Measurements from ENCODE around the gene DUOXA2. TPM values are rescaled to one million over a fixed set of nuclear protein-coding genes. Genes with fewer than 3 reads are reported as not detected.

The DUOXA2 gene
- total and polyA plus RNA-seq, 3 donors from 2014 or later: 0.31 to 0.39 (median 0.36) TPM

- WGBS, 2 donors: 74 to 81% methylated on average over 9 of the region's 9 CpGs
- intact Hi-C loops (cut with DNase I; ENCODE audit: low total_unique reads): no loop called here
- TF ChIP-seq POLR2A (IDR thresholded peaks at IDR 0.05): no peak
- TF ChIP-seq, protein P1, sequence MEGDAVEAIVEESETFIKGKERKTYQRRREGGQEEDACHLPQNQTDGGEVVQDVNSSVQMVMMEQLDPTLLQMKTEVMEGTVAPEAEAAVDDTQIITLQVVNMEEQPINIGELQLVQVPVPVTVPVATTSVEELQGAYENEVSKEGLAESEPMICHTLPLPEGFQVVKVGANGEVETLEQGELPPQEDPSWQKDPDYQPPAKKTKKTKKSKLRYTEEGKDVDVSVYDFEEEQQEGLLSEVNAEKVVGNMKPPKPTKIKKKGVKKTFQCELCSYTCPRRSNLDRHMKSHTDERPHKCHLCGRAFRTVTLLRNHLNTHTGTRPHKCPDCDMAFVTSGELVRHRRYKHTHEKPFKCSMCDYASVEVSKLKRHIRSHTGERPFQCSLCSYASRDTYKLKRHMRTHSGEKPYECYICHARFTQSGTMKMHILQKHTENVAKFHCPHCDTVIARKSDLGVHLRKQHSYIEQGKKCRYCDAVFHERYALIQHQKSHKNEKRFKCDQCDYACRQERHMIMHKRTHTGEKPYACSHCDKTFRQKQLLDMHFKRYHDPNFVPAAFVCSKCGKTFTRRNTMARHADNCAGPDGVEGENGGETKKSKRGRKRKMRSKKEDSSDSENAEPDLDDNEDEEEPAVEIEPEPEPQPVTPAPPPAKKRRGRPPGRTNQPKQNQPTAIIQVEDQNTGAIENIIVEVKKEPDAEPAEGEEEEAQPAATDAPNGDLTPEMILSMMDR (IDR thresholded peaks at IDR 0.05): no peak
- H3K4me1 ChIP-seq: peaks cover 4% of the 10 kb centered on the region
- H3K9me3 ChIP-seq: no peaks in the 10 kb centered on the region
- DNase-seq: no peak
- no peaks in the 10 kb centered on the region for H3K36me3 ChIP-seq (ENCODE audit: low read depth, missing control alignments)
- H3K27ac ChIP-seq: no peak overlapping the region
- no peak overlapping the region for H3K4me3 ChIP-seq
- no peaks in the 10 kb centered on the region for H3K27me3 ChIP-seq
Observed at GRCh38 chr15:45121706-45122417, 7.7 kb downstream of the DUOXA2 start.

GRCh38 chr15:45122719-45123118 is 8.6 kb downstream of the DUOXA2 start:
- Histone ChIP-seq H3K36me3 (ENCODE audit: low read depth, missing control alignments) (no peaks in the 10 kb centered on the region), H3K4me3 (no peak overlapping the region), H3K9me3 (no peaks in the 10 kb centered on the region), H3K27ac (no peak overlapping the region), H3K27me3 (no peaks in the 10 kb centered on the region), H3K4me1 (peaks cover 2% of the 10 kb centered on the region)
- no peak for DNase-seq
- WGBS, 2 donors: 84 to 89% methylated on average over 6 to 7 of the region's 7 CpGs
- intact Hi-C loops (cut with DNase I; ENCODE audit: low total_unique reads): no loop called here
- TF ChIP-seq, protein P1 (IDR thresholded peaks at IDR 0.05): no peak
- no peak for TF ChIP-seq POLR2A (IDR thresholded peaks at IDR 0.05)

GRCh38 chr15:45123397-45123796 is 9.3 kb downstream of the DUOXA2 start:
- Histone ChIP-seq H3K4me1 (no peaks in the 10 kb centered on the region), H3K27me3 (no peaks in the 10 kb centered on the region), H3K27ac (no peak overlapping the region), H3K9me3 (no peaks in the 10 kb centered on the region), H3K4me3 (no peak overlapping the region), H3K36me3 (ENCODE audit: low read depth, missing control alignments) (no peaks in the 10 kb centered on the region)
- TF ChIP-seq POLR2A (IDR thresholded peaks at IDR 0.05): no peak
- TF ChIP-seq, protein P1 (IDR thresholded peaks at IDR 0.05): no peak
- intact Hi-C loops (cut with DNase I; ENCODE audit: low total_unique reads): no loop called here
- no peak for DNase-seq

- no peak overlapping the region for H3K4me3 ChIP-seq
- TF ChIP-seq, protein P1 (IDR thresholded peaks at IDR 0.05): peak in 2 of 3 experiments; percentile 12 to 18
- no peak for TF ChIP-seq POLR2A (IDR thresholded peaks at IDR 0.05)
- no peaks in the 10 kb centered on the region for H3K36me3 ChIP-seq (ENCODE audit: low read depth, missing control alignments)
- H3K9me3 ChIP-seq: no peaks in the 10 kb centered on the region
- intact Hi-C loops (cut with DNase I; ENCODE audit: low total_unique reads): no loop called here
- no peak for DNase-seq
- no peaks in the 10 kb centered on the region for H3K27me3 ChIP-seq
- no peaks in the 10 kb centered on the region for H3K4me1 ChIP-seq
- H3K27ac ChIP-seq: no peak overlapping the region
- WGBS, 2 donors: 57 to 65% methylated on average over 2 of the region's 2 CpGs
Observed at GRCh38 chr15:45126535-45127158, 12.5 kb downstream of the DUOXA2 start.

Data from testis (tissue), 3 donors.